ENCODE data around the gene SLC22A7.

DNA sequence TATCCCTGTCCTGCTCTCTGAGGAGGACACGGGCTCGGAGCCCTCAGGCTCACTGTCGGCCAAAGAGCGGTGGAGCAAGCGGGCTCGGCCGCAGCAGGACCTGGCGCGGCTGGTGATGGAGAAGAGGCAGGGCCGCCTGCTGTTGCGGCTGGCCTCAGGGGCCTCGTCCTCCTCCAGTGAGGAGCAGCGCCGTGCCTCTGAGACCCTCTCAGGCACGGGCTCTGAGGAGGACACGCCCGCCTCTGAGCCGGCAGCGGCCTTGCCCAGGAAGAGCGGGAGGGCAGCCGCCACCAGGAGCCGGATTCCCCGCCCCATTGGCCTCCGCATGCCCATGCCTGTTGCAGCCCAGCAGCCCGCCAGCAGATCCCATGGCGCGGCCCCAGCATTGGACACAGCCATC, 14.2 kb upstream of the SLC22A7 start:
- TF ChIP-seq CTCF (IDR thresholded peaks at IDR 0.05) (no peak), POLR2AphosphoS5 (IDR thresholded peaks at IDR 0.05) (no peak), POLR2A (IDR thresholded peaks at IDR 0.05) (no peak), EP300 (IDR thresholded peaks at IDR 0.05) (no peak)
